GM21529 (cell line): ENCODE data around the gene S100A12.

ENCODE experiments used
- ATAC-seq: cut with Tn5 transposase; IDR thresholded peaks from one replicate; pipeline ENCODE4 v1.9.1; 2021; ENCODE audit not compliant: unreplicated experiment

S100A12 gene

DNA sequence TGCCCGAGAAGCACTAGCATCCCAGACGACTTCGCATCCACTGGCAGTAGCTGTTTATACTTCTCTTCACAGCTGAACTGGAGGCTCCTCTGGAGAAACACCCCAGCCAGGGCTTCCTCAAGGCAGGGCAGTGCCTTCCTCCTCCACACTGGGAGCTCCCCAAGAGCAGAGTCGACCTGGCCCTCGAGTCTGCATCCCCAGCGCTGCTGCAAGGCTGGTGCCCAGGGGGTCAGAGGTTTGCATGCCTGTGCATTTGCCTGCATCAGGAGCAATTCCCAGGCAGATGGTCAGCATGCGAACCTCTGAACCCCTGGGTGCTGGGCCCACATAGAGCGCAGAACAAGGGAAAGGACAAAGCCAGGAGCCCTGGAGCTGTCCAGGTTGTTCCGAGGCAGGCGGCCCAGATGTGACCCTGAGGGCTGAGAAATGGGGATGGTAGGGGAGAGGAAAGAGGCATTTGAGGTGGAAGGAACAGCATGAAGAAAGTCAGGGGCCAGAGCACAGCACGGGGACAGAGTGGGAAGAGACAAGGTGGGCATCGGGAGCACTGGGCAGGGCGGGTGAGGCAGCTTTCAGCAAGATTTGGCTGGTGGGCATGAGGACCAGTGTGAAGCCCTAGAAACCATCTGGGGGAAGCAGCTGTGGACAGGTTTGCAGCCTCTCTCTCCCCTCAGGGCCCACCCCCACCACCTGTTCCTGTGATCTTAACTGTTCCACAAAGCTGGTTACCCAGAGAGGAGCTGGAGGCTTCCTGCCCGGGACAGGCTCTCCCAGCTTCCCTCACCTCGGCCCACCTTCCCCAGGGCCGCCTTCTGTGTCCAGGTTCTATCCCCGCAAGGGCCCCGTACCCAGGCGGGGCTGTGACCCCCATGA lies 21.9 kb upstream of the S100A12 start:
- no peak for ATAC-seq

DNA sequence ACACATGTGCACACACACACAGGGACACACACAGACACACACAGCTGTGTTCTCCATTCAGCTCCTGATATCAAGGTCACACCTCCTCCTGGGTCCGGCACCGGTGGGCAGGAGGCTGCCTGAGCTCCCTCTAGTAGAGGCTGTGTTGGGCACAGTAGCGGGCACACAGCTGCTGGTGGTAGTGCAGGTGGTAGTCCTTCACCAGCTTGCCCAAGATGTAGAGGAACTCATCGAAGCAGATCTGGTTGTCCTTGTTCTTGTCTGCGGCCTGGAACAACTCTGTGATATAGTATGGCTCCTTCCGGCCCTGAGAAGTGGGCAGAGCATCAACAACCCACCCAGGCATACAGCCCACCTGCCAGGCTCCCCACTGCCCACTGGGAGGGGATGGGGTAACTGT lies 21.0 kb upstream of the S100A12 start:
- ATAC-seq: no peak

DNA sequence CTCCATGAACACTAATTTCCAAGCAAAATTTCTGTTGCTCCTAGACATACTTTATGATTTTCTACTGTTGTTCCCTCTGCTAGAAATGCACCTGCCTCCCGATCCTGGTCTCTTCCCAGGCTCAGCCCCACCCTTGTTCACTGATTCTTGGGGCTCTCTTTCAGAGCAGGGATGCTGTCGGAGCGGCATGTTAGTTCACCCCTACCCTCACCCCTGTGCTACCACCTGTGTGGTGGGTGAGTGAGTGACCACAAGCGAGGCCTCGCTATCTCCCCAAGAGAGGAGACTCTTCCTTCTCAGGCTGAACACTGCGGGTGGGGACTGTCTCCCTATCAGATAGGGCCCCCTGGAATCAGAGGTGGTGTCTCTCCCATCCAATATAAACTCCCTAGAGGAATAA lies 20.4 kb upstream of the S100A12 start:
- ATAC-seq: no peak

DNA sequence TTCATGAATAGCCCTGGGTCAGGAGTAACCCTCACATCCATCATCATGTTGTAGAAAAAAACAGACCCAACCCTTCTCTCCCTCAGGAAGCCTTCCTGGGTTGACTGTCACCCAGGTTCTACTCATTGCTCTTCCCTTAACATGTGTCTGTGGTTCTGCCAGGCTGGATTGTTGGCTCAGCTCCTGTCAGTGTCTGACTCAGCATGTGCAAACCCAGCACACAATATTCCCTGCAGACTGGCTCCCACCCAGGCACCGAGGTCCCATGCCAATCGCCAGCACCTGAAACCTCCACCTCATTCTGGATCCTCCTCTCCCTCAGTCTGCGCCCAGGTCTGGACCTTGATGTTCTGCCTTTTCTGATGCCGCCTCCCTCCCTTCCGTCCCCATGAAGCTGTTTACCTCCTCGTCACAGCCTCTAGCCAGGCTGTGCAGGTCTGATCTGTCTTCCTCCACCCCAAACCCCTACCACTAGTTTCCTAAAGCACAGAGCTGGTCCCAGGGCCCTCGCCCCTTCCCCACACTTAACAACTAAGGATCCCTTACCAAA lies 19.8 kb upstream of the S100A12 start:
- no peak for ATAC-seq

DNA sequence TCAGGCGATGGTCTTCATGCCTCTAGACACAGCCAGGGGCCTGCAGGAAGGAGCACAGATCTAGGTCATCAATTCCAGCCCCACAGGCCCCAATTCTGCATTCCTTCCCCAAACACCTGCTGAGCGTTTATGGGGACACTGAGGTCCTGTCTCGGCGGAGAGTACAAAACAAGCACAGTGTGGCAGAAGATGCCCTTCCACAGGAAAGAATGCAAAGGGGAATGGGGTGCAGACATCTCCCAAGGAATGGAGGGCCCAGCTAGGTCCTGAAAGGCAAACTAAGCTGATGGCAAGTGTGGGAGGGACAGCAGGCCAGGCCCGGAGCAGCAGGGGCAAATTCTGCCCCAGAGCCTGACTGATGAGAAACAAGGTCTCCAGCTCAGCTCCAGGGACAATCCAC lies 19.0 kb upstream of the S100A12 start:
- ATAC-seq: no peak

DNA sequence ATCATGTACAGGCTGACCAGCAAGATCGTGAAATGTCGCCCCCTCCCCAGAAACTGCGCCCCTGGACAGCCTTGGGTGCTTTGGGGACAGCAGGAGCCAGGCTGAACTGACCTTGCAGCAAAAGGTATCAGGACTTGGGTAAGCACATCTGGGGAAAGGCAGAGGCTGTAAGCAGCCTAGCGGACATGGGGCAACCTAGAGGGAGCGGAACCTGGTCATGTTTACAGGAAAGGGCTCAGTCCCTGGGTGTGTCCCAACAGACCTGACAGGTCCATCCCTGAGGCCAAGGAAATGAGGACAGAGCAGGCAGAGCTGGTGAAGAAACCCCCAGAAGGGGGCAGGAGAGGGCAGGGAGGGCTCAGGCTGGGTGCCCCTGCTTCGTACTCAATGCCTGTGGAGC lies 18.5 kb upstream of the S100A12 start:
- no peak for ATAC-seq

DNA sequence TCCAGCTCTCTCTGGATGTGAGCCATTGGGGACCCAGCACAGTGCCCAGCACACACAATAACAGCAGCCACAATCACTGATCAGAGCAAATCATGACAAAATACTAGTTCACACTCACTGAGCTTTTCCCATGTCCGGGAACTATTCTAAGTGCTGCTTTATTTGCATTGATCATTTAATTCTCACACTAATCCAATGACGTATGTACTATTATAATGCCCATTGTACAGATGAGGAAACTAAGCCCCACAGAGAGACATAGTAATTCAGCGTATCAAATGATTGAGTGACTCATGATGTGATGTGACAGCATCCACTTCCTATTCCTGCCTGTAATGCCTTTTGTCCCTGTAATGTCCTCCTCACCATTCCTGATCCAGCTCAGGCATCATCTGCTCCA lies 17.4 kb upstream of the S100A12 start:
- no peak for ATAC-seq

DNA sequence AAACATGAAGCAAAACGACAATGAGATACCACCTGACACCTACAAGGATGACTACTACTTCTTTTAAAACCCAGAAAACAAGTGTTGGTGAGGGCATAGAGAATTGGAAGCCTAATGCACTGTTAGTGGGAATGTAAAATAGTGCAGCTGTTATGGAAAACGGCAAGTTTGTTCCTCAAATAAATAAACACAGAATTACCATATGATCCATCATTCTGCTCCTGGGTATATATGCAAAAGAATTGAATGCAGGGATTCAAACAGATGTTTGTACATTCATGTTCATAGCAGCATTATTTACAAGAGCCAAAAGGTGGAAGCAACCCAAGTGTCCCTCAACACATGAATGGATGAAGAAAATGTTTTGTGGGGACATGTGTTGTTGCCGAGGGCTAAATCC lies 16.8 kb upstream of the S100A12 start:
- no peak for ATAC-seq

DNA sequence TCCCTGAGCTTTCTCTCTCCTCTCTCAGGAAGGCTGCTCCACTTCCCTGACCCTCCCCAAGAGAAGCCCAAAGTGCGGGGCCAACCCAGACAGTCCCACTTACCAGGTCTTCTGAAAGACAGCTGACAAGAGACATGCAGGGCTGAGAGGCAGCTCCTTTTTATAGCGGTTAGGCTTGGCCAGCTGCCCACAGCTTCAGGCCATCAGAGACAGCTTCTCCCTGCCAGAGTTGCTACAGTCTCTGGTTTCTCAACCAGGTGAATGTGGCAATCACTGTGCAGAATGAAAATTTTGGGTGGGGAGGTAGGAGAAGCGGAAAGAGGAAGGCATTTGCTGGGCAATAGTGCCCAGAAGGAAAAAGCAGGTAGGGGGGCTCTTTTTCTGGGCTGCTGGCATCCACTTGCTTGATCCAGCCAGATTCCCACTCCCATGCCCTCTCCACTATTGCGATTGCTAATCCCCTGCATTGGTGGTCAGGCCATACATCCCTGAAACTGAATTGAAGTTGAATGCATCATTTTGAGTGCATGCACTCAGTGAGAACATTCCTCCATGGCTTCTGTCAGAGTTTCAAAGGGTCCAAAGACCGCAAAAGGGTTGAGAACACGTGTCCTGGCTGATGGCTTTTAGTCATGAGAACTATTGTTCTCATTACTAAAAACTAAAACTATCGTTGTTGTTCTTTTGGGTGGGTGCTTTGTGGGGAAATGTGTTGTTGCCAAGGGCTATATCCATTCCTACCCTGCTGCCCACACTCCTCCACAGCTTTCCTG lies 15.7 kb upstream of the S100A12 start, which contains the start of gene S100A8:
S100A8 (minus strand) TSS at position 136 of the 773 bp plus-strand sequence. CDS start 538 bp downstream, outside the sequence.
- ATAC-seq: no peak

DNA sequence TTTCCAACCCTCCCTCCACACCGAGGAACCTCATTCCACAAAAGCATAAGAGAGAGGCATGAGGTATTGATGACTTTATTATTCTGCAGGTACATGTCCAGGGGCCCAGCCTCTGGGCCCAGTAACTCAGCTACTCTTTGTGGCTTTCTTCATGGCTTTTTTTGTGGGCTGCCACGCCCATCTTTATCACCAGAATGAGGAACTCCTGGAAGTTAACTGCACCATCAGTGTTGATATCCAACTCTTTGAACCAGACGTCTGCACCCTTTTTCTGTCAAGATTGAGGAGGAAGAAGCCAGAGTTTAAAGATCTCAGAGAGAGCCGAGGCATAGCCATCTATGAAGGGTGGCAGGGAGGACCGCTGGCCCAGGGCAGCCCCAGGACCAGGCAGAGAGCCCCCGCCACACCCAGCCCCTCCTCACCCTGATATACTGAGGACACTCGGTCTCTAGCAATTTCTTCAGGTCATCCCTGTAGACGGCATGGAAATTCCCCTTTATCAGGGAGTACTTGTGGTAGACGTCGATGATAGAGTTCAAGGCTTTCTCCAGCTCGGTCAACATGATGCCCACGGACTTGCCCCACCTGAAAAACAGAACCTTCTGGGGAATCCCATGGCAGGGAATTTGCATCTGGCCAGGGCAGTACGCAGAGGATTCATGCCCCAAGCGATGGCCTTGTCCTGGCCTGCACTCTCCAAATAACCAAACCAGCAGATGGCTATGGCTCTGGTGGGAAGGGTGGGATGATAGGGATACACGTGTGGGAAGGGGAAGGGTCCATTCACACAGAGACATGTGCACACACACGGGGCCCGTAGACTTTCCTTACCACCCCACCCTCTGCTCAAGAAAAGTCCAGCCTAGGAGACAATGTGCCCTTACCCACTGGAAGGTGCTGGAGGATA lies 14.8 kb upstream of the S100A12 start:
- ATAC-seq: no peak

DNA sequence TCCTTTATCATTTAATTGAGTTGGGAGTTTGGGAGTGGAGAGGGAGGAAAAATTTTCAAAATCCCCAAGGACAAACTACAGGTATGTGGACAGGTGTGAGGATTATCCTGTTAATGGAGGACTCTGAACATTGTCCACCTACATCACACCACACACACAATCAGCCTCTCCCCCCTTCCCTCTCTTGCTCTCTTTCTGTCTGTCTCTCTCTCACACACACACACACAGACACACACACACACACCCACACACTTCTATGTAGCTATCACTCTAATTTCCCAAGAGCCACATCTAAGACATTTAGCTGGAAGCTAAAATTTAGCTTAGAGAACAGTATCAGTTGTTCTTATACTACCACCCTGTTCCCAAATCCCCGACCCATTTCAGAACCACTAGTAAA lies 14.0 kb upstream of the S100A12 start:
- ATAC-seq: no peak

DNA sequence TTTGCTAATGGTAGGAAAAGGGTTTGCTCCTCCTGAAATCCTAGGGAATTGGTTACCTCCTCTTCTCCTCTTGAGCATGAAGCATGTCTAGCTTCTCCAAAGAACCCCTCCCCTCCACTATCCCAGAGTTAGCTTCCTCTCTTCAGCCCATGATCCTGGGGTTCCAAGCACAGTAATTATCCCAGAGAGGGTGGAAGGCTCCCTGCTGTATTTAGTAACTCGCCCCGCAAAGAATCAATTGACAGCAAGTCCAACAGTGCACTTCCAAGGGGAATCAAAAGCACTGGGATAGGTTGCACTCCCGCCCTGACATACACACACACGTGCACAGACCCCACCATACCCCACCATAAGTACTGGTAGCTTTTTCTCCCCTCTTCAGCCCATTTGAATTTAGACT lies 12.4 kb upstream of the S100A12 start:
- no peak for ATAC-seq

DNA sequence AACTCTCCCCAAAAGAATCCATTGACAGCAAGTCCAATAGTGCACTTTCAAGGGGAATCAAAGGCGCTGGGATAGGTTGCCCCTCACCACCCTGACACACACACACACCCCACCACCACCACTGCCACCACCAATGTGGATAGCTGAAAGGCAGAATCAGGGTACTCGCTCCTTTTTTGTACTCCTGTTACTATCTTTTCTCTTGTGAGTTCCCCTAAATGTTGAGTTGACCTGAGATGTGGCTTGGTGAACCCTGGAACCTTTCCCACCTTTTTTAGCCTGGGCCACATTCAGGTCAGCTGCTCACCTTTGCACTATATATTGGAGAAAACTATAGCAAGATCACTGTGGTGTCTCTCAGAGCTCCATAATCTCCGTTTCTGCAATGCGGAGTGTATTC lies 11.6 kb upstream of the S100A12 start:
- ATAC-seq: no peak

DNA sequence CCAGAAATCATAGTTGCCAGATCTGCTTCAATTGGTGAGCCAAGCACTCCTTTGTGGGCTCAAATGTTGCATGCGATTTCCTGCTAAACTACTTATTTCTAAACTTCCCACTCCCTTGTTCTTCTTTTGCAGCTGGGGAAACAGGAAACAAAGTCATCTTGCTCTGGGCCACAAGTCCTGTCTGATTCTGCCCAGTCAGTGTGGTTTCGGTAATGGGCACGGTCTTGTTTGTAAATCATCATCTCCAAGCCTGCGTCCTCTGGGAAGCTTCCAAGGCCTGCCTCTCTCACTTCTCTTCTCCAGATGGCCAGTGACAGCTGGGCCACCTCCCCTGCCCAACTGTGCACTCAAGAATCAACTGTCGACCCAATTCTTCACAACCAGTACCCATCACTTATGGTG lies 11.1 kb upstream of the S100A12 start:
- ATAC-seq: no peak

DNA sequence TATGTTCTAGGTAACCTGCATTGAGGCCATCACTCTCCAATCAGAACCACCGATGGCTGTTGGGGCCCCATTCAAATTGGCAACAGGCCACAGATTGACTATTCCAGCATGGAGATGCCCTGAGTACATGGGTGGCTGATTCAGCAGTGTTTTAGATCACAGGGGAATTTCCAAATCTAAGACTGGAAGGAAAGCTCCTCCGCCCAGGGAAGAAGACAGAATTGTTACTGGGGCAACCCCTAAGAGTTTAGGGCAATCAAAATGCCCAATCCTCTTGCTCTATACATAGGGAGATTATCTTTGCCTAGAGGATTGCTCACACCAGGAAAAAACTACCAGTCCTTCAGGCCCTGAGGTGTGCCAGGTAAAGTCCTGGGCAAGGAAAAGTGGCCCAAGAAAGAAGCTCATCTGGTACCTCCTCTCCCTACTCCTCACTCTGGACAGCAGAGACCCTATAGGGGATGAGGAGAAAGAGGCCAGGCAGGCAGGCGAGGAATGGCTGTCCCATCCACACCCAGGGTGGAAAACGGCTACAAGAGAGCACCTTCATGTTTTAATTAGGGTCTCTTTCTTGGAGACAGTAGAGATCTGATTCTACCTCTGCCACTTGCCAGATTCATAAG lies 9.6 kb upstream of the S100A12 start:
- ATAC-seq: no peak

DNA sequence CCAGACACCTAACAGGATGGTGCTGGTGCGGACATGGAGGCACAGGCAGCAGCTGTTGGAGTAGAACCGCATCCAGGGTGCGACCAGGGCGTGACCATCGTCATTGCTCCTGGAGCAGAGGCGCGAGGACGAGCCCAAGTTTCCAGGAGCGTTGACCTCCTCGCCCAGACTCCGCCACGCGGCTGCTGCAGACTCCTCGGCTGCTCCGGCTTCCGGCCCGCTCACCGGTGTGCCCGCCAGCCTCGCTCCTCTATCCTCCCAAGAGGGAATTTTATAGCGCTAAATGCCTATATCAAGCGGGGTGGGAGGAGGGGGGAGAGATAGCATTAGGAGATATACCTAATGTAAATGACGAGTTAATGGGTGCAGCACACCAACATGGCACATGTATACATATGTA lies 5.3 kb upstream of the S100A12 start:
- ATAC-seq: no peak

DNA sequence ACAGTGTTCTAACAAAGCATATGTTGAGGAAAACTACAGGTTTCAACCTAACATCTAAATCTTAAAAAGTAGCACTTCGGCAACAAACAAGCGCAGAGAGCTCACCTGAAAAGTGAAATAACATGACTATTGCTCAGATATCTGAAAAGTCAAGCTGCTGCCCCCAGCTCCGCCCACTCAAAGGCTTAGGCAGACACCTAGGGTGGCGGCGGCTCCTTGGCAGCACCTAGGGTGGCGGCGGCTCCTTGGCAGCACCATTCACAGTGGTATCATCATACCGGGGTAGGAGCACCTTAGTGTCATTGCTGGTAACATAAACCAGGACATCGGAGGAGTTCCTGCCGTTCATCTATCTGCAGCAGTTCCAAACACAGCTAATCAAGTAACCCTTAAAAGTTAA lies 4.2 kb upstream of the S100A12 start:
- no peak for ATAC-seq

DNA sequence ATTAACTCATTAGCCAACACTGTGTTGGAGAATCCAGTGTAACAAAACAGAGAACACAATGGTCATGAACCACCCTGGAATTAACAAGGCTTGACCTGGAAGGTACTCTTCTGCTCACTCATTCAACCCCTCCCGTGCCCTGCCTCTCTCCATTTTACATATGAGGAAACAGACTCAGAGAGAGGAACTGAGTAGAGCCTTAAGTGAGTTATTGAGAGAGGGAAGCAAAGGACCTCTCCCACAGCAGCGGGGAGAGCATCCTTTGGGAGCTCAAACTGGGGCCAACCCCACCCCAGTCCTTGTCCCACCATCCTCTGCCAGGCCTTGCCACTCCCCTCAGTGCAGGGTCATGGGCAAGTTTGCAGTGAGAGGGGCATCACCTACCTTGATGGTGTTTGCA lies 1.4 kb downstream of the S100A12 start:
- ATAC-seq: no peak

DNA sequence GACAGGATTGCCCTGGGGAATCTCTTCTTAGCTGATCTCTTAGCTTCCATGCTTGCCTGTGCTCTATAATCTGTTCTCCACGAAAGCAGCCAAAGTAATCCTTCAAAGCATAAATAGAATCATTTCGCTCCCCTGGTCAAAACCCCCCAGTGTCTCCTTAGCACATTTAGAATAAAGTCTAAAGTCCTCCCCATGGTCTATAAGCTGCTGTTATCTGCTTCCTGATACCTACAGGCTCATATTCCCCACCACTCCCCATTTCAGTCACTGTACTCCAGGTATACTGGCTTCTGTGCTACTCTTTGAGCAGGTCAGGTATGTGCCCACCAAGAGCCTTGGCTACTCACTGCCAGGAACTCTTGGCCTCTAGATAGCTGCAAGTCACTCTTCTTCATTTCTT lies 2.9 kb downstream of the S100A12 start:
- ATAC-seq: no peak

DNA sequence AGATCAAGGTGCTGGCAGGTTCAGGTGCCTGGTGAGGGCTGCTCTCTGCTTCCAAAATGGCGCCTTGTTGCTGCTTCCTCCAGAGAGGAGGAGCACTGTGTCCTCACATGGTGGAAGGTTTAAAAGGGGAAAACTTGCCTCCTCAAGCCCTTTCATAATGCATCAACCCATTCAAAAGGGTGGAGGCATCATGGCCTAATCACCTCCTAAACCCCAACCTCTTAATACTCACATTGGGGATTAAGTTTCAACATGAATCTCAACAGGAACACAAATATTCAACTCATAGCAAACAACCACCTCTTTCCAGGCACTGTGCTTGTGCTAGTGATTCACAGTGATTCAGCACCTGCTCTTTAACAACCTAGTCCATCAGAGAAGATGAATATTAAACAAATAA lies 4.2 kb downstream of the S100A12 start:
- ATAC-seq: no peak

DNA sequence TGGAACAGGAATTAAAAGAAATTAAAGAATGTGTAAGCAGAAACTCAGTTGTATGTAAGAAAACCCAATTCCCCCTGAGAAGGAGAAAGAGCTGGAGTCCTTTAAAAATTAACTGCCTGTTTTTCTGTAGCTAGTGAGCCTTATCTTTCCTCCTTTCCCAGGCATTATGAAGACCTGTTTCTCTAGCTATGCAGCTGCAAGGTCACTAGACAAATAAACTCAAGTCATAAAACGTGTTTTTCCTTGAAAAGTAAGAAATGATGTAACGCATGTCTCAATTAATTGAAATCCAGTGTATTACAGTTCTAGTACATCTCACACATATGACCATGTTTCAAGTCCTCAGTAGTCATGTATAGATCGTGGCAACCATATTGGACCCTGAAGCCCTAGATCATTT lies 5.3 kb downstream of the S100A12 start:
- no peak for ATAC-seq
